ENCODE measurements around the gene MDFI.
A peak's percentile ranks its signal among the peaks of the same experiment; 100 is the strongest.
"Not testable (repeated sequence)": the region's sequence is repeated elsewhere in the genome, so short reads cannot be mapped to it uniquely, and the experiment has no call there.

Gene MDFI

GRCh38 chr6:41602864-41603608, 35.2 kb upstream of the MDFI start:
- peak; percentile 75 to 81 for DNase-seq

- DNase-seq: no peak
Observed at GRCh38 chr6:41604006-41604405, 34.3 kb upstream of the MDFI start.

GRCh38 chr6:41605649-41606048, 32.6 kb upstream of the MDFI start:
- no peak for DNase-seq

GRCh38 chr6:41607036-41607435, 31.2 kb upstream of the MDFI start:
- no peak for DNase-seq

- DNase-seq: no peak
Observed at GRCh38 chr6:41607736-41608135, 30.5 kb upstream of the MDFI start.

GRCh38 chr6:41608443-41609151, 29.7 kb upstream of the MDFI start:
- no peak for DNase-seq

GRCh38 chr6:41614715-41615114, 23.6 kb upstream of the MDFI start:
- no peak for DNase-seq

- DNase-seq: no peak
Observed at GRCh38 chr6:41615311-41615710, 23.0 kb upstream of the MDFI start.

- DNase-seq: no peak
Observed at GRCh38 chr6:41618598-41618997, 19.7 kb upstream of the MDFI start.

GRCh38 chr6:41619193-41619592, 19.1 kb upstream of the MDFI start:
- not testable (repeated sequence) for DNase-seq

GRCh38 chr6:41621367-41621766, 16.9 kb upstream of the MDFI start:
- no peak for DNase-seq

GRCh38 chr6:41621802-41622201, 16.5 kb upstream of the MDFI start:
- no peak for DNase-seq

- DNase-seq: no peak
Observed at GRCh38 chr6:41622206-41622988, 15.9 kb upstream of the MDFI start.

- DNase-seq: no peak
Observed at GRCh38 chr6:41623330-41623729, 14.9 kb upstream of the MDFI start.

- DNase-seq: no peak
Observed at GRCh38 chr6:41624621-41625380, 13.5 kb upstream of the MDFI start.

GRCh38 chr6:41625442-41625841, 12.8 kb upstream of the MDFI start:
- peak in 1 of 2 experiments; percentile 58 for DNase-seq

- no peak for DNase-seq
Observed at GRCh38 chr6:41626022-41626421, 12.2 kb upstream of the MDFI start.

- DNase-seq: no peak
Observed at GRCh38 chr6:41626917-41627316, 11.4 kb upstream of the MDFI start.

- DNase-seq: no peak
Observed at GRCh38 chr6:41629128-41629527, 9.1 kb upstream of the MDFI start.

- DNase-seq: no peak
Observed at GRCh38 chr6:41630069-41630468, 8.2 kb upstream of the MDFI start.

GRCh38 chr6:41630946-41631345, 7.3 kb upstream of the MDFI start:
- DNase-seq: no peak

GRCh38 chr6:41633056-41633634, 5.1 kb upstream of the MDFI start:
- no peak for DNase-seq

- peak in 1 of 2 experiments; percentile 2 for DNase-seq
Observed at GRCh38 chr6:41634657-41635056, 3.6 kb upstream of the MDFI start.

All from NCI-H2081 (cell line).